Activated effector memory CD4-positive, alpha-beta T cell treated with anti-CD3 and anti-CD28 coated beads, Interleukin-2, amount 50 U/mL, for 16 hours (primary cell): ENCODE measurements around the gene TMEM123.
"Not testable (repeated sequence)": the region's sequence is repeated elsewhere in the genome, so short reads cannot be mapped to it uniquely, and the experiment has no call there.

Source experiments
- DNase-seq: peaks from one replicate; pipeline ENCODE4 v3.0.0-alpha.2; 2020

TMEM123 gene

GRCh38 chr11:102447941-102448868, 4.4 kb downstream of the TMEM123 start:
- DNase-seq = no peak

- DNase-seq = no peak
Observed at GRCh38 chr11:102447193-102447592, 5.4 kb downstream of the TMEM123 start.

GRCh38 chr11:102446606-102447005, 6.0 kb downstream of the TMEM123 start:
- DNase-seq = no peak

GRCh38 chr11:102444693-102445092, 7.9 kb downstream of the TMEM123 start:
- DNase-seq = not testable (repeated sequence)

GRCh38 chr11:102444142-102444541, 8.4 kb downstream of the TMEM123 start:
- DNase-seq = not testable (repeated sequence)

- not testable (repeated sequence) for DNase-seq
Observed at GRCh38 chr11:102439063-102439363, 13.6 kb downstream of the TMEM123 start.

- peak; percentile 72 for DNase-seq
Observed at GRCh38 chr11:102438311-102439062, 14.1 kb downstream of the TMEM123 start.

- no peak for DNase-seq
Observed at GRCh38 chr11:102437727-102438126, 14.8 kb downstream of the TMEM123 start.

- DNase-seq = no peak
Observed at GRCh38 chr11:102436976-102437375, 15.6 kb downstream of the TMEM123 start.

- DNase-seq = no peak
Observed at GRCh38 chr11:102436561-102436960, 16.0 kb downstream of the TMEM123 start.

GRCh38 chr11:102435688-102436087, 16.9 kb downstream of the TMEM123 start:
- no peak for DNase-seq

GRCh38 chr11:102433571-102433970, 19.0 kb downstream of the TMEM123 start:
- DNase-seq = not testable (repeated sequence)

- not testable (repeated sequence) for DNase-seq
Observed at GRCh38 chr11:102432560-102432959, 20.0 kb downstream of the TMEM123 start.

- no peak for DNase-seq
Observed at GRCh38 chr11:102431404-102431803, 21.2 kb downstream of the TMEM123 start.

- DNase-seq = no peak
Observed at GRCh38 chr11:102430158-102430836, 22.3 kb downstream of the TMEM123 start.

GRCh38 chr11:102429691-102430090, 22.9 kb downstream of the TMEM123 start:
- DNase-seq = no peak

- DNase-seq = no peak
Observed at GRCh38 chr11:102429226-102429625, 23.3 kb downstream of the TMEM123 start.

- no peak for DNase-seq
Observed at GRCh38 chr11:102428696-102429095, 23.9 kb downstream of the TMEM123 start.

GRCh38 chr11:102427068-102427467, 25.5 kb downstream of the TMEM123 start:
- no peak for DNase-seq

- no peak for DNase-seq
Observed at GRCh38 chr11:102426570-102426969, 26.0 kb downstream of the TMEM123 start.

- DNase-seq = no peak
Observed at GRCh38 chr11:102426000-102426399, 26.6 kb downstream of the TMEM123 start.

- DNase-seq = no peak
Observed at GRCh38 chr11:102423936-102424335, 28.6 kb downstream of the TMEM123 start.
